ENCODE results near the gene ZHX3. TPM values are rescaled to one million over a fixed set of nuclear protein-coding genes. Genes with fewer than 3 reads are reported as not detected.

Gene ZHX3
- total RNA-seq, 1 experiment from 2014 or later = 9.6 TPM

DNA sequence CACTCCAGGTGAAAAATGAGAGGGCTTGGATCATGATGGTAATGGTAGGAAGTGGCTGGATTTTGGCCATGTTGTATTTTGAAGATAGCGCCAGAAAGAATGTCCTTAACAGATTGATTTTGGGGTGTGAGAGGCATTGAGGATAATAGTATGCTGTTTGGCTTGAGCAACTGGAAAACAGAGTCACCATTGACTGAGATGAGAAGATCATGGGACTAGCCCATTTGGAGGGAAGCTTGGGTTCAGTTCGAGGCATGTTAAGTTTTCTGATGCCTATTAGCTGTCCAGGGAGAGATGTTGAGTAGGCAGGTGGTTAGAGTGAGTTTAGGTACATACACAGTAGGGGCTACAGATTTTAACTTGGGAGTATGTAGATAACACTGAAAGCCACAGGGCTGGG, 156.8 kb downstream of the ZHX3 start (continued):
- TF ChIP-seq HMGA2 (CRISPR knock-in tag; IDR thresholded peaks at IDR 0.05) (no peak), ARID4B (CRISPR knock-in tag; IDR thresholded peaks at IDR 0.05; ENCODE audit: borderline replicate concordance) (no peak), TEAD4 (CRISPR knock-in tag; IDR thresholded peaks at IDR 0.05) (no peak), FOXJ3 (CRISPR knock-in tag; IDR thresholded peaks at IDR 0.05; ENCODE audit: borderline replicate concordance) (no peak), MYBL2 (CRISPR knock-in tag; IDR thresholded peaks at IDR 0.05) (no peak), FOXP1 (CRISPR knock-in tag; IDR thresholded peaks at IDR 0.05; ENCODE audit: borderline replicate concordance) (no peak)
- TF ChIP-seq, protein P1, sequence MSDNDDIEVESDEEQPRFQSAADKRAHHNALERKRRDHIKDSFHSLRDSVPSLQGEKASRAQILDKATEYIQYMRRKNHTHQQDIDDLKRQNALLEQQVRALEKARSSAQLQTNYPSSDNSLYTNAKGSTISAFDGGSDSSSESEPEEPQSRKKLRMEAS (CRISPR knock-in tag; IDR thresholded peaks at IDR 0.05) = no peak

DNA sequence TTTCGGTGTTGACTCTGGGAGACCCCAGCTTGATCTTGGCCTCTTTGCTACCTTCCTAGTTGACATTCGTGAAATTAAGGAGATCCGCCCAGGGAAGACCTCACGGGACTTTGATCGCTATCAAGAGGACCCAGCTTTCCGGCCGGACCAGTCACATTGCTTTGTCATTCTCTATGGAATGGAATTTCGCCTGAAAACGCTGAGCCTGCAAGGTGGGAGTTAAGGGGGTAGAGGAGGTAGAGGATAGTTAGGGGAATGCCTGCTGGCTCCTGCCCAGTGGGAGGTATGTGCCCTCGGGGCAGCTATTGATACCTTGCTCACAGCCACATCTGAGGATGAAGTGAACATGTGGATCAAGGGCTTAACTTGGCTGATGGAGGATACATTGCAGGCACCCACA, 158.0 kb downstream of the ZHX3 start:
- ATAC-seq = no peak
- peaks cover 36% of the 10 kb centered on the region for H3K4me1 Mint-ChIP-seq
- H3K9me3 Mint-ChIP-seq = no peaks in the 10 kb centered on the region
- no peak for TF ChIP-seq RELA (CRISPR knock-in tag; IDR thresholded peaks at IDR 0.05; ENCODE audit: borderline replicate concordance)
- TF ChIP-seq, protein P2, sequence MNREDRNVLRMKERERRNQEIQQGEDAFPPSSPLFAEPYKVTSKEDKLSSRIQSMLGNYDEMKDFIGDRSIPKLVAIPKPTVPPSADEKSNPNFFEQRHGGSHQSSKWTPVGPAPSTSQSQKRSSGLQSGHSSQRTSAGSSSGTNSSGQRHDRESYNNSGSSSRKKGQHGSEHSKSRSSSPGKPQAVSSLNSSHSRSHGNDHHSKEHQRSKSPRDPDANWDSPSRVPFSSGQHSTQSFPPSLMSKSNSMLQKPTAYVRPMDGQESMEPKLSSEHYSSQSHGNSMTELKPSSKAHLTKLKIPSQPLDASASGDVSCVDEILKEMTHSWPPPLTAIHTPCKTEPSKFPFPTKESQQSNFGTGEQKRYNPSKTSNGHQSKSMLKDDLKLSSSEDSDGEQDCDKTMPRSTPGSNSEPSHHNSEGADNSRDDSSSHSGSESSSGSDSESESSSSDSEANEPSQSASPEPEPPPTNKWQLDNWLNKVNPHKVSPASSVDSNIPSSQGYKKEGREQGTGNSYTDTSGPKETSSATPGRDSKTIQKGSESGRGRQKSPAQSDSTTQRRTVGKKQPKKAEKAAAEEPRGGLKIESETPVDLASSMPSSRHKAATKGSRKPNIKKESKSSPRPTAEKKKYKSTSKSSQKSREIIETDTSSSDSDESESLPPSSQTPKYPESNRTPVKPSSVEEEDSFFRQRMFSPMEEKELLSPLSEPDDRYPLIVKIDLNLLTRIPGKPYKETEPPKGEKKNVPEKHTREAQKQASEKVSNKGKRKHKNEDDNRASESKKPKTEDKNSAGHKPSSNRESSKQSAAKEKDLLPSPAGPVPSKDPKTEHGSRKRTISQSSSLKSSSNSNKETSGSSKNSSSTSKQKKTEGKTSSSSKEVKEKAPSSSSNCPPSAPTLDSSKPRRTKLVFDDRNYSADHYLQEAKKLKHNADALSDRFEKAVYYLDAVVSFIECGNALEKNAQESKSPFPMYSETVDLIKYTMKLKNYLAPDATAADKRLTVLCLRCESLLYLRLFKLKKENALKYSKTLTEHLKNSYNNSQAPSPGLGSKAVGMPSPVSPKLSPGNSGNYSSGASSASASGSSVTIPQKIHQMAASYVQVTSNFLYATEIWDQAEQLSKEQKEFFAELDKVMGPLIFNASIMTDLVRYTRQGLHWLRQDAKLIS (CRISPR knock-in tag; IDR thresholded peaks at IDR 0.05; ENCODE audit: borderline replicate concordance) = no peak
- TF ChIP-seq TEAD1 (CRISPR knock-in tag; IDR thresholded peaks at IDR 0.05) = no peak
- TF ChIP-seq, protein P3, sequence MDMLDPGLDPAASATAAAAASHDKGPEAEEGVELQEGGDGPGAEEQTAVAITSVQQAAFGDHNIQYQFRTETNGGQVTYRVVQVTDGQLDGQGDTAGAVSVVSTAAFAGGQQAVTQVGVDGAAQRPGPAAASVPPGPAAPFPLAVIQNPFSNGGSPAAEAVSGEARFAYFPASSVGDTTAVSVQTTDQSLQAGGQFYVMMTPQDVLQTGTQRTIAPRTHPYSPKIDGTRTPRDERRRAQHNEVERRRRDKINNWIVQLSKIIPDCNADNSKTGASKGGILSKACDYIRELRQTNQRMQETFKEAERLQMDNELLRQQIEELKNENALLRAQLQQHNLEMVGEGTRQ (CRISPR knock-in tag; IDR thresholded peaks at IDR 0.05) = no peak
- no peak for TF ChIP-seq E2F1 (CRISPR knock-in tag; IDR thresholded peaks at IDR 0.05)
- no peak for TF ChIP-seq EMX1 (CRISPR knock-in tag; IDR thresholded peaks at IDR 0.05)
- TF ChIP-seq, protein P4, sequence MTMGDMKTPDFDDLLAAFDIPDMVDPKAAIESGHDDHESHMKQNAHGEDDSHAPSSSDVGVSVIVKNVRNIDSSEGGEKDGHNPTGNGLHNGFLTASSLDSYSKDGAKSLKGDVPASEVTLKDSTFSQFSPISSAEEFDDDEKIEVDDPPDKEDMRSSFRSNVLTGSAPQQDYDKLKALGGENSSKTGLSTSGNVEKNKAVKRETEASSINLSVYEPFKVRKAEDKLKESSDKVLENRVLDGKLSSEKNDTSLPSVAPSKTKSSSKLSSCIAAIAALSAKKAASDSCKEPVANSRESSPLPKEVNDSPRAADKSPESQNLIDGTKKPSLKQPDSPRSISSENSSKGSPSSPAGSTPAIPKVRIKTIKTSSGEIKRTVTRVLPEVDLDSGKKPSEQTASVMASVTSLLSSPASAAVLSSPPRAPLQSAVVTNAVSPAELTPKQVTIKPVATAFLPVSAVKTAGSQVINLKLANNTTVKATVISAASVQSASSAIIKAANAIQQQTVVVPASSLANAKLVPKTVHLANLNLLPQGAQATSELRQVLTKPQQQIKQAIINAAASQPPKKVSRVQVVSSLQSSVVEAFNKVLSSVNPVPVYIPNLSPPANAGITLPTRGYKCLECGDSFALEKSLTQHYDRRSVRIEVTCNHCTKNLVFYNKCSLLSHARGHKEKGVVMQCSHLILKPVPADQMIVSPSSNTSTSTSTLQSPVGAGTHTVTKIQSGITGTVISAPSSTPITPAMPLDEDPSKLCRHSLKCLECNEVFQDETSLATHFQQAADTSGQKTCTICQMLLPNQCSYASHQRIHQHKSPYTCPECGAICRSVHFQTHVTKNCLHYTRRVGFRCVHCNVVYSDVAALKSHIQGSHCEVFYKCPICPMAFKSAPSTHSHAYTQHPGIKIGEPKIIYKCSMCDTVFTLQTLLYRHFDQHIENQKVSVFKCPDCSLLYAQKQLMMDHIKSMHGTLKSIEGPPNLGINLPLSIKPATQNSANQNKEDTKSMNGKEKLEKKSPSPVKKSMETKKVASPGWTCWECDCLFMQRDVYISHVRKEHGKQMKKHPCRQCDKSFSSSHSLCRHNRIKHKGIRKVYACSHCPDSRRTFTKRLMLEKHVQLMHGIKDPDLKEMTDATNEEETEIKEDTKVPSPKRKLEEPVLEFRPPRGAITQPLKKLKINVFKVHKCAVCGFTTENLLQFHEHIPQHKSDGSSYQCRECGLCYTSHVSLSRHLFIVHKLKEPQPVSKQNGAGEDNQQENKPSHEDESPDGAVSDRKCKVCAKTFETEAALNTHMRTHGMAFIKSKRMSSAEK (CRISPR knock-in tag; IDR thresholded peaks at IDR 0.05; ENCODE audit: borderline replicate concordance) = no peak
- no peak for TF ChIP-seq RORB (CRISPR knock-in tag; IDR thresholded peaks at IDR 0.05)
- no peak for TF ChIP-seq ZSCAN18 (CRISPR knock-in tag; IDR thresholded peaks at IDR 0.05)
- no peak for TF ChIP-seq FOXJ3 (CRISPR knock-in tag; IDR thresholded peaks at IDR 0.05; ENCODE audit: borderline replicate concordance)
- TF ChIP-seq, protein P5, sequence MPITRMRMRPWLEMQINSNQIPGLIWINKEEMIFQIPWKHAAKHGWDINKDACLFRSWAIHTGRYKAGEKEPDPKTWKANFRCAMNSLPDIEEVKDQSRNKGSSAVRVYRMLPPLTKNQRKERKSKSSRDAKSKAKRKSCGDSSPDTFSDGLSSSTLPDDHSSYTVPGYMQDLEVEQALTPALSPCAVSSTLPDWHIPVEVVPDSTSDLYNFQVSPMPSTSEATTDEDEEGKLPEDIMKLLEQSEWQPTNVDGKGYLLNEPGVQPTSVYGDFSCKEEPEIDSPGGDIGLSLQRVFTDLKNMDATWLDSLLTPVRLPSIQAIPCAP (CRISPR knock-in tag; IDR thresholded peaks at IDR 0.05) = no peak
- no peak for TF ChIP-seq SP1 (CRISPR knock-in tag; conservative IDR thresholded peaks at IDR 0.05)
- DNase-seq (ENCODE audit: low spot score) = no peak
- CTCF ChIA-PET = interaction anchor here (2.1 to 3.2 kb wide), 3 partner anchors 13 to 24 kb away, joined by 8 to 19 read pairs (median 18); no protein-coding TSS in a partner anchor
- no peak overlapping the region for H3K4me3 Mint-ChIP-seq
- H3K27me3 Mint-ChIP-seq (ENCODE audit: low read depth) = no peaks in the 10 kb centered on the region
- POLR2A ChIA-PET = no interaction called here
- peak overlapping the region; percentile 81; the same call in 1 of the 2 replicates for H3K27ac Mint-ChIP-seq
- peaks cover 44% of the 10 kb centered on the region for H3K36me3 Mint-ChIP-seq

All from WTC11 (cell line).